ENCODE measurements around the gene CAMK2A. TPM values are rescaled to one million over a fixed set of nuclear protein-coding genes. Genes with fewer than 3 reads are reported as not detected.
A peak's percentile ranks its signal among the peaks of the same experiment; 100 is the strongest.

CAMK2A gene
- total RNA-seq, 1 experiment from 2014 or later, result 0.33 TPM

- H3K79me1 ChIP-seq (ENCODE audit: insufficient read depth, low read depth, low read length, poor library complexity, severe bottlenecking), result no peaks in the 10 kb centered on the region
- H3K4me2 ChIP-seq (ENCODE audit: insufficient read depth, insufficient read length, low read length), result no peak overlapping the region
- no peaks in the 10 kb centered on the region for H4K20me1 ChIP-seq (ENCODE audit: control insufficient read depth, insufficient read depth, insufficient read length)
- Mint-ChIP-seq H3K27me3 (ENCODE audit: low read depth) (peaks cover 8% of the 10 kb centered on the region), H3K4me3 (no peak overlapping the region), H3K36me3 (ENCODE audit: insufficient read depth in 1 of 3, low read depth in 3 of 3) (no peaks in the 10 kb centered on the region), H3K4me1 (peaks cover 3 to 13% of the 10 kb centered on the region in 2 experiments; a peak in 3 of 4 replicates), H3K9me3 (no peaks in the 10 kb centered on the region), H3K27ac (peak overlapping the region in 1 of 3 experiments; percentile 91; a peak in 1 of 7 replicates)
- no peak overlapping the region for H2BK120ac ChIP-seq (ENCODE audit: low read depth, low read length, poor library complexity, severe bottlenecking)
- no peak overlapping the region for H4K91ac ChIP-seq (ENCODE audit: insufficient read length, low read depth, low read length)
- H4K5ac ChIP-seq (ENCODE audit: insufficient read length, low read depth, low read length), result no peak overlapping the region
- no peak overlapping the region for H3K56ac ChIP-seq (ENCODE audit: insufficient read length, low read depth, low read length)
- no peak for DNase-seq
- no peaks in the 10 kb centered on the region for H3K23me2 ChIP-seq (ENCODE audit: insufficient read length, low read depth, low read length, poor library complexity, severe bottlenecking)
- no peak overlapping the region for H2BK20ac ChIP-seq (ENCODE audit: low read depth, low read length, poor library complexity, severe bottlenecking)
- no peak overlapping the region for H2BK5ac ChIP-seq (ENCODE audit: insufficient read length, low read length)
- H3K27me3 ChIP-seq (ENCODE audit: insufficient read depth, low read length), result no peaks in the 10 kb centered on the region
- no peak overlapping the region for H2AFZ ChIP-seq (ENCODE audit: low read length)
- no peak overlapping the region for H3K18ac ChIP-seq (ENCODE audit: insufficient read length, low read depth, low read length)
- TF ChIP-seq CTCF (conservative IDR thresholded peaks at IDR 0.05), result no peak
- no peaks in the 10 kb centered on the region; the same call in 1 of the 2 replicates for H3K4me1 ChIP-seq (ENCODE audit: insufficient read depth, low read length)
- no peaks in the 10 kb centered on the region for H3K79me2 ChIP-seq (ENCODE audit: insufficient read depth, low read length)
- no peak overlapping the region for H3K23ac ChIP-seq (ENCODE audit: insufficient read length, low read depth, low read length)
- H3K27ac ChIP-seq (ENCODE audit: insufficient read length, low read depth, low read length), result no peak overlapping the region
- no peak overlapping the region for H3K4ac ChIP-seq (ENCODE audit: low read depth, low read length)
- no peak overlapping the region for H4K8ac ChIP-seq (replicated peaks; ENCODE audit: insufficient read length, low read depth, low read length)
- no peak overlapping the region for H2BK12ac ChIP-seq (ENCODE audit: insufficient read length, low read depth, low read length)
- H3K14ac ChIP-seq (ENCODE audit: insufficient read depth, low read length), result no peak overlapping the region
- H3T11ph ChIP-seq (ENCODE audit: low read length), result no peak overlapping the region
- H3K9me3 ChIP-seq (ENCODE audit: control insufficient read depth, low read depth, low read length), result no peaks in the 10 kb centered on the region
- no peak overlapping the region for H3K9ac ChIP-seq (ENCODE audit: extremely low read depth, insufficient read length, low read length)
- no CpG with 5 or more reads among the region's 7 CpGs for WGBS (ENCODE audit: extremely low coverage, insufficient read length, low lambda C conversion rate)
- no peak overlapping the region for H2AK5ac ChIP-seq (ENCODE audit: insufficient read length, low read length)
- no peak overlapping the region for H2BK15ac ChIP-seq (ENCODE audit: low read depth, low read length)
These were observed 45.4 kb downstream of the CAMK2A start for GRCh38 chr5:150244209-150244608.

Data from H9 (cell line).